Testis (tissue), 3 donors: ENCODE results near the gene CDH4. TPM values are rescaled to one million over a fixed set of nuclear protein-coding genes. Genes with fewer than 3 reads are reported as not detected.

Source experiments
- DNase-seq: peaks from one replicate; pipeline ENCODE4 v3.0.0-alpha.2; 2019
- H3K27ac ChIP-seq, 2 donors: fragments of 200-600 bp; sonication (generic); one replicate each; pipeline ENCODE4 v1.5.1; 2019
- H3K27me3 ChIP-seq: fragments of 200-600 bp; sonication (generic); one replicate; pipeline ENCODE4 v1.5.1; 2019
- H3K36me3 ChIP-seq: fragments of 200-600 bp; sonication (generic); one replicate; pipeline ENCODE4 v1.5.1; 2017; ENCODE audit warnings: low read depth; ENCODE audit errors: missing control alignments
- H3K4me1 ChIP-seq: fragments of 200-600 bp; sonication (generic); one replicate; pipeline ENCODE4 v1.5.1; 2019
- H3K4me3 ChIP-seq, 2 donors: fragments of 200-600 bp; sonication (generic); one replicate each; pipeline ENCODE4 v1.5.1; 2017 to 2019
- H3K9me3 ChIP-seq: fragments of 200-600 bp; sonication (generic); one replicate; pipeline ENCODE4 v1.5.1; 2017
- CTCF ChIP-seq, 3 experiments: fragments of 450-650 bp in 2 of 3; fragments of 200-600 bp in 1 of 3; sonication (generic) in 1 of 3; IDR thresholded peaks; one replicate each; pipeline ENCODE4 v1.5.1; 2016 to 2019; ENCODE audit warnings: antibody characterized with exemption in 3 of 3, mild to moderate bottlenecking in 2 of 3, moderate library complexity in 1 of 3
- POLR2A ChIP-seq: fragments of 450-650 bp; IDR thresholded peaks from one replicate; pipeline ENCODE4 v1.6.1; 2017; ENCODE audit warnings: antibody characterized with exemption, mild to moderate bottlenecking, moderate library complexity
- WGBS, 2 donors: methylation state at CpG; one replicate each; pipeline ENCODE4 v1.1.5; 2018; 5-methylcytosine and 5-hydroxymethylcytosine counted together
- intact Hi-C: fragments of 100-400 bp; cut with DNase I; formaldehyde crosslinking; loops from one replicate; pipeline ENCODE4 v1.15.1; 2023; ENCODE audit warnings: low total_unique reads
- polyA plus RNA-seq: library from polyadenylated mRNA; stranded (reverse); fragments of 350-450 nt; fragmentation: Illumina TruSeq; extraction: RNeasy Lipid Tissue Mini Kit (QIAGEN cat#74804); gene quantifications from one replicate; pipeline ENCODE4 v1.2.3, GENCODE V29; 2014; ENCODE audit warnings: low read depth, low replicate concordance; ENCODE audit not compliant: insufficient read depth
- total RNA-seq, 2 donors: library from RNA; depleted of rRNA; stranded (reverse); fragments of >200 nt; gene quantifications; one replicate each; pipeline ENCODE4 v1.2.3, GENCODE V29; 2016

Gene CDH4
- total and polyA plus RNA-seq, 3 donors from 2014 or later = 1.4 to 3.3 (median 1.9) TPM

GRCh38 chr20:61510778-61511330 is 258.8 kb downstream of the CDH4 start:
- Histone ChIP-seq H3K4me1 (no peaks in the 10 kb centered on the region), H3K4me3 (no peak overlapping the region), H3K27me3 (no peaks in the 10 kb centered on the region), H3K27ac (no peak overlapping the region), H3K9me3 (no peaks in the 10 kb centered on the region), H3K36me3 (no peaks in the 10 kb centered on the region)
- intact Hi-C loops = no loop called here
- no peak for DNase-seq
- no peak for TF ChIP-seq CTCF (IDR thresholded peaks at IDR 0.05)
- WGBS, 2 donors = 85 to 95% methylated on average over 7 of the region's 7 CpGs

- no peak for TF ChIP-seq CTCF (IDR thresholded peaks at IDR 0.05)
- no peak for TF ChIP-seq POLR2A
- intact Hi-C loops = no loop called here
- WGBS, 2 donors = 95 to 96% methylated on average over 11 of the region's 11 CpGs
- Histone ChIP-seq H3K4me3 (no peak overlapping the region), H3K27me3 (no peaks in the 10 kb centered on the region), H3K36me3 (no peaks in the 10 kb centered on the region), H3K4me1 (no peaks in the 10 kb centered on the region), H3K9me3 (no peaks in the 10 kb centered on the region), H3K27ac (no peak overlapping the region)
- DNase-seq = no peak
These were observed 260.4 kb downstream of the CDH4 start for GRCh38 chr20:61512475-61512874.

GRCh38 chr20:61513124-61514017 is 261.3 kb downstream of the CDH4 start:
- H3K9me3 ChIP-seq = no peaks in the 10 kb centered on the region
- 90% methylated on average over 11 to 17 of the region's 17 CpGs for WGBS, 2 donors
- intact Hi-C loops = no loop called here

GRCh38 chr20:61514018-61514365 is 261.9 kb downstream of the CDH4 start:
- DNase-seq = no peak
- intact Hi-C loops = no loop called here
- H3K9me3 ChIP-seq = no peaks in the 10 kb centered on the region
- H3K36me3 ChIP-seq = no peaks in the 10 kb centered on the region
- 52 to 66% methylated on average over 5 of the region's 5 CpGs for WGBS, 2 donors
- H3K4me1 ChIP-seq = no peaks in the 10 kb centered on the region
- H3K27me3 ChIP-seq = no peaks in the 10 kb centered on the region
- H3K4me3 ChIP-seq = no peak overlapping the region
- no peak for TF ChIP-seq POLR2A
- no peak for TF ChIP-seq CTCF (IDR thresholded peaks at IDR 0.05)
- H3K27ac ChIP-seq = no peak overlapping the region

More at GRCh38 chr20:61513124-61514017, 261.3 kb downstream of the CDH4 start:
- no peaks in the 10 kb centered on the region for H3K4me1 ChIP-seq
- TF ChIP-seq CTCF (IDR thresholded peaks at IDR 0.05) (no peak), POLR2A (no peak)
- H3K4me3 ChIP-seq = no peak overlapping the region
- DNase-seq = no peak
- H3K27me3 ChIP-seq = no peaks in the 10 kb centered on the region
- no peaks in the 10 kb centered on the region for H3K36me3 ChIP-seq
- no peak overlapping the region for H3K27ac ChIP-seq

GRCh38 chr20:61514396-61514795 is 262.3 kb downstream of the CDH4 start:
- TF ChIP-seq CTCF (IDR thresholded peaks at IDR 0.05) (no peak), POLR2A (no peak)
- Histone ChIP-seq H3K9me3 (no peaks in the 10 kb centered on the region), H3K27ac (no peak overlapping the region), H3K4me1 (no peaks in the 10 kb centered on the region), H3K4me3 (no peak overlapping the region), H3K27me3 (no peaks in the 10 kb centered on the region), H3K36me3 (no peaks in the 10 kb centered on the region)
- intact Hi-C loops = no loop called here
- DNase-seq = no peak
- 80 to 81% methylated on average over 6 of the region's 6 CpGs for WGBS, 2 donors
